HG02970 (cell line): ENCODE results near the gene CCDC85C.

Experiments
- ATAC-seq: cut with Tn5 transposase; IDR thresholded peaks from one replicate; pipeline ENCODE4 v1.9.1; 2021; ENCODE audit warnings: mild to moderate bottlenecking, moderate library complexity, moderate number of reproducible peaks; ENCODE audit not compliant: unreplicated experiment, low FRiP score

CCDC85C gene

GRCh38 chr14:99544991-99545390 lies 59.0 kb downstream of the CCDC85C start:
- no peak for ATAC-seq

GRCh38 chr14:99543985-99544384 lies 60.0 kb downstream of the CCDC85C start:
- no peak for ATAC-seq

GRCh38 chr14:99543370-99543769 lies 60.6 kb downstream of the CCDC85C start:
- ATAC-seq: no peak

GRCh38 chr14:99542566-99542965 lies 61.4 kb downstream of the CCDC85C start:
- no peak for ATAC-seq

GRCh38 chr14:99541677-99542470 lies 62.1 kb downstream of the CCDC85C start:
- ATAC-seq: no peak

GRCh38 chr14:99541211-99541610 lies 62.8 kb downstream of the CCDC85C start:
- no peak for ATAC-seq

GRCh38 chr14:99540196-99541032 lies 63.6 kb downstream of the CCDC85C start:
- no peak for ATAC-seq

- no peak for ATAC-seq
Measured at GRCh38 chr14:99539491-99539890, 64.5 kb downstream of the CCDC85C start.

- ATAC-seq: no peak
Measured at GRCh38 chr14:99538733-99539132, 65.3 kb downstream of the CCDC85C start.

- no peak for ATAC-seq
Measured at GRCh38 chr14:99538275-99538674, 65.7 kb downstream of the CCDC85C start.

GRCh38 chr14:99537399-99537798 lies 66.6 kb downstream of the CCDC85C start:
- no peak for ATAC-seq

GRCh38 chr14:99535908-99536778 lies 67.9 kb downstream of the CCDC85C start:
- no peak for ATAC-seq

- ATAC-seq: no peak
Measured at GRCh38 chr14:99535448-99535847, 68.6 kb downstream of the CCDC85C start.

GRCh38 chr14:99534863-99535262 lies 69.1 kb downstream of the CCDC85C start:
- ATAC-seq: no peak

- no peak for ATAC-seq
Measured at GRCh38 chr14:99534333-99534732, 69.7 kb downstream of the CCDC85C start.

GRCh38 chr14:99532310-99532709 lies 71.7 kb downstream of the CCDC85C start:
- no peak for ATAC-seq

- no peak for ATAC-seq
Measured at GRCh38 chr14:99531251-99532096, 72.5 kb downstream of the CCDC85C start.

GRCh38 chr14:99530407-99531155 lies 73.4 kb downstream of the CCDC85C start:
- no peak for ATAC-seq

GRCh38 chr14:99529899-99530298 lies 74.1 kb downstream of the CCDC85C start:
- ATAC-seq: no peak
